Ecto neural progenitor cell (in vitro differentiated cells): ENCODE data around the gene FBXO31.
"Not testable (repeated sequence)": the region's sequence is repeated elsewhere in the genome, so short reads cannot be mapped to it uniquely, and the experiment has no call there.

Source experiments
- DNase-seq: peaks from one replicate; pipeline ENCODE4 v3.0.0-alpha.2; 2018; ENCODE audit warnings: low spot score

The FBXO31 gene

GRCh38 chr16:87342978-87343752 lies 40.4 kb downstream of the FBXO31 start:
- no peak for DNase-seq

- DNase-seq: no peak
Measured at GRCh38 chr16:87342504-87342903, 41.1 kb downstream of the FBXO31 start.

- DNase-seq: no peak
Measured at GRCh38 chr16:87340198-87340597, 43.4 kb downstream of the FBXO31 start.

GRCh38 chr16:87339724-87340105 lies 43.9 kb downstream of the FBXO31 start:
- DNase-seq: not testable (repeated sequence)

- DNase-seq: no peak
Measured at GRCh38 chr16:87339086-87339723, 44.4 kb downstream of the FBXO31 start.

- no peak for DNase-seq
Measured at GRCh38 chr16:87338155-87338765, 45.3 kb downstream of the FBXO31 start.

GRCh38 chr16:87337262-87337771 lies 46.3 kb downstream of the FBXO31 start:
- DNase-seq: no peak

GRCh38 chr16:87336434-87337240 lies 46.9 kb downstream of the FBXO31 start:
- DNase-seq: no peak

GRCh38 chr16:87335625-87336433 lies 47.7 kb downstream of the FBXO31 start:
- no peak for DNase-seq

GRCh38 chr16:87334651-87335624 lies 48.6 kb downstream of the FBXO31 start:
- no peak for DNase-seq

- DNase-seq: no peak
Measured at GRCh38 chr16:87333581-87334331, 49.8 kb downstream of the FBXO31 start.

GRCh38 chr16:87333101-87333500 lies 50.5 kb downstream of the FBXO31 start:
- no peak for DNase-seq

- DNase-seq: no peak
Measured at GRCh38 chr16:87332150-87332549, 51.4 kb downstream of the FBXO31 start.

- DNase-seq: no peak
Measured at GRCh38 chr16:87331241-87331801, 52.3 kb downstream of the FBXO31 start.

GRCh38 chr16:87330646-87331045 lies 52.9 kb downstream of the FBXO31 start:
- no peak for DNase-seq

GRCh38 chr16:87330257-87330624 lies 53.3 kb downstream of the FBXO31 start:
- DNase-seq: no peak

GRCh38 chr16:87329436-87330256 lies 53.9 kb downstream of the FBXO31 start:
- DNase-seq: no peak

GRCh38 chr16:87328846-87329245 lies 54.7 kb downstream of the FBXO31 start:
- no peak for DNase-seq
